SK-MEL-5 (cell line): Measurements from ENCODE around the gene ALG1L2. TPM values are rescaled to one million over a fixed set of nuclear protein-coding genes. Genes with fewer than 3 reads are reported as not detected.
A peak's percentile ranks its signal among the peaks of the same experiment; 100 is the strongest.
"Not testable (repeated sequence)": the region's sequence is repeated elsewhere in the genome, so short reads cannot be mapped to it uniquely, and the experiment has no call there.

ENCODE experiments used
- DNase-seq: peaks from one replicate; pipeline ENCODE4 v3.0.0-alpha.2; 2016; ENCODE audit warnings: low read depth, low spot score
- in situ Hi-C: cut with HindIII; loops from 2 replicates; pipeline ENCODE4 v1.10.0; 2016; ENCODE audit warnings: low sequenced_read_pairs, high pct_unique_total_duplicates, low pct_unique_long_range_greater_than_20kb
- total RNA-seq: library from RNA; depleted of rRNA; stranded (reverse); fragments of >200 nt; shearing (Covaris generic); gene quantifications from 2 replicates; pipeline ENCODE4 v1.2.3, GENCODE V29; 2014

Gene ALG1L2
- total RNA-seq, 1 experiment from 2014 or later = not detected

DNA sequence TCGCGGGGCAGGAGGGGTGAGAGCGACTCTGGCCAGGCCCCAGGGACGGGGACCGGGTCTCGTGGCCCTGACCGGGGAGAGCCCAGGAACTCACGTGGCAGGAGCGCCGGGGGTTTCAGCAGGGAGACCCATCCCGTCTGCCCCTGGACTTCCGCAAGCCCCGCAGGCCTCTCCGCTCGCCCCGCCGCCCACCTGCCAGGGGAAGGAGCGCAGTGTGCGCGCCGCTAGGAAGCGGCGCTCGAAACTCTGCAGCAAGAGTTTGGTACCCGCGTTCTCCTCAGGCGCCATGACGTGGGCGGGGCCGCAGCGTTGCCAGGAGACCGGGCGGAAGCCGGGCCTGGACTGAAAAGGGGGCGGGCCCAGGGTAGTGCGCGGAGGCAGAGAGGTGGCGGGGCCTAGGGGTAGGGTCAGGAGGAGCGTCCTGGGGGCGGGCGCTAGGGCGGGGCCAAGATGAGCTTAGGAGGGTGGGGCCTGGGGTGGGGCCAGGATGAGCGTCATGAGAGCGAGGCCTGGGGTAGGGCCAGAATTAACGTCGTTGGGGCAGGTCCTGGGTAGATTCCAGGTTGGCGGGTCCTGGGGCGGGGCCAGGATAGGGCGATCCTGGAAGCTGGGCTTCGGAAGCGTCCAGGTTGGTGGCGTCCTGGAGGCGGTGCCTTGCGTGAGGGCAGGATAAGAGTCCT is 29.7 kb downstream of the ALG1L2 start:
- in situ Hi-C loops = no loop called here

GRCh38 chr3:130111865-130112747 is 30.5 kb downstream of the ALG1L2 start:
- DNase-seq = peak; percentile 93
- in situ Hi-C loops = not testable (repeated sequence)

More for the DNA sequence above, 29.7 kb downstream of the ALG1L2 start:
- peak; percentile 96 for DNase-seq

DNA sequence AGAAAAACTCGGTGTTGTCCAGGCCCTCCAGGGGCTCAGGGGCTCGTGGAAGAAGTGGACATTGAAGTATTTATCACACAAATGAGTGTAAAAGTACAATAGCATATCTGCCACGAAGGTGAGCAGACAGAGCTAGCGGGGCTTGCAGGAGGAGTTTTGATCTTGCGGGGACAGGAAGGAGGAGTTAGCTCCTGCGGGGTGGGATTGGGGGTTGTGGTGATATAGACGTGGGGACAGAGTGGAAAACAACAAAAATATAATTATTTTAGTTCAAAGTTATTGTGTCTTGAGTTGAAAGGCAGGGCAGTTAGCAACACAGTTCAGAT is 31.1 kb downstream of the ALG1L2 start:
- DNase-seq, in situ Hi-C loops: not testable (repeated sequence)

GRCh38 chr3:130115400-130115799 is 33.8 kb downstream of the ALG1L2 start:
- in situ Hi-C loops, DNase-seq: not testable (repeated sequence)

GRCh38 chr3:130117933-130118332 is 36.3 kb downstream of the ALG1L2 start:
- DNase-seq = no peak
- in situ Hi-C loops = no loop called here

GRCh38 chr3:130119824-130120223 is 38.2 kb downstream of the ALG1L2 start:
- DNase-seq = not testable (repeated sequence)

GRCh38 chr3:130120291-130120690 is 38.7 kb downstream of the ALG1L2 start:
- DNase-seq, in situ Hi-C loops: not testable (repeated sequence)

More at GRCh38 chr3:130119824-130120223, 38.2 kb downstream of the ALG1L2 start:
- in situ Hi-C loops = not testable (repeated sequence)

DNA sequence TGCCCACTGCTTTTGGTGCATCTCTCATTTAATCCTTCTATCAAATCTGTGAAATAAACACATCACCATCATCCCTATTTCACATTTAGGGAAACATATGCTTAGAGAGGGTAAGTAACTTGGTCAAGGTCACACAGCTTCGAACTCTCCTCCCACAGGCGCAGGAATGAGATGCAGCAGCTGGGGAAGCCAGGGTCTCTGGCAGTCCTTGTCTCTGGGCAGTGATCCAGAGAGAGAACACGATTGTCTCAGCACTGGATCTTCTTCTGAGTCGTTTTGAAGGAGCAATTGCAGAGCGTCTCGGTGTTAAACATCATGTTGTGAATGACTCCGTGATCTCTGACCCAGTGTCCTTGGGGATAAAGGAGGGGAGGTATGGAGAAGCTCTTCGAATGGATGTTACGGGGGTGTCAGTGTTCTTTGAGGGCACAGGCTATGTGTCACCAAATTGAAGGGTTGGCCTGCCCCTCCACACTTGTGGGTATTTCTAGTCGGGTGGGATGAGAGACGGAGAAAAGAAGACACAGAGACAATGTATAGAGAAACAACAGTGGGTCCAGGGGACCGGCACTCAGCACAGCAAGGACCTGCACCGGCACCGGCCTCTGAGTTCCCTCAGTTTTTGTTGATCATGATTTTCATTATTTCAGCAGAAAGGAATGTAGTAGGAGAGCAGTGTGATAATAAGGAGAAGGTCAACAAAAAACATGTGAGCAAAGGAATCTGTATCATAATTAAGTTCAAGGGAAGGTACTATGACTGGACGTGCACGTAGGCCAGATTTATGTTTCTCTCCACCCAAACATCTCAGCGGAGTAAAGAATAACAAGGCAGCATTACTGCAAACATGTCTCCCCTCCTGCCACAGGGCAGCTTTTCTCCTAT is 41.5 kb downstream of the ALG1L2 start:
- DNase-seq, in situ Hi-C loops: not testable (repeated sequence)

- DNase-seq, in situ Hi-C loops: not testable (repeated sequence)
These were observed 43.8 kb downstream of the ALG1L2 start for GRCh38 chr3:130125406-130125805.

- DNase-seq = peak; percentile 47
- in situ Hi-C loops = not testable (repeated sequence)
These were observed 54.7 kb downstream of the ALG1L2 start for GRCh38 chr3:130136337-130136736.

DNA sequence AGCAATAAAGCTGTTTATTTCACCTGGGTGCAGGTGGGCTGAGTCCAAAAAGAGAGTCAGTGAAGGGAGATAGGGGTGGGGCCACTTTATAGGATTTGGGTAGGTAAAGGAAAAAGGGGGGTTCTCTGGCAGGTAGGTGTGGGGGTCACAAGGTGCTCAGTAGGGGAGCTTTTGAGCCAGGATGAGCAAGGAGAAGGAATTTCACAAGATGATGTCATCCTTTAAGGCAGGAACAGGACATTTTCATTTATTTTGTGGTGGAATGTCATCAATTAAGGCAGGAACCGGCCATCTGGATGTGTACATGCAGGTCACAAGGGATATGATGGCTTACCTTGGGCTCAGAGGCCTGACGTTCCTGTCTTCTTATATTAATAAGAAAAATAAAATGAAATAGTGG is 56.1 kb downstream of the ALG1L2 start:
- in situ Hi-C loops = not testable (repeated sequence)

DNA sequence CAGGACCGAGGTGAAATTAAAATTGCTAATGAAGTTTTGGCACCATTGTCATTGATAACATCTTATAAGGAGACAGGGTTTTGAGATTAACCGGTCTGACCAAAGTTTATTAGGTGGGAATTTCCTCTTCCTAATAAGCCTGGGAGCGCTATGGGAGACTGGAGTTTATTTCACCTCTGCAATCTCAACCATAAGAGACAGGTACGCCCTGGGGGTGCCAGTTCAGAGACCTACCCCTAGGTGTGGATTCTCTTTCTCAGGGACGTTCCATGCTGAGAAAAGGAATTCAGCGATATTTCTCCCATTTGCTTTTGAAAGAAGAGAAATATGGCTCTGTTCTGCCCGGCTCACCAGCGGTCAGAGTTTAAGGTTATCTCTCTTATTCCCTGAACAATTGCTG is 57.4 kb downstream of the ALG1L2 start:
- DNase-seq, in situ Hi-C loops: not testable (repeated sequence)

More for the DNA sequence above, 56.1 kb downstream of the ALG1L2 start:
- not testable (repeated sequence) for DNase-seq

DNA sequence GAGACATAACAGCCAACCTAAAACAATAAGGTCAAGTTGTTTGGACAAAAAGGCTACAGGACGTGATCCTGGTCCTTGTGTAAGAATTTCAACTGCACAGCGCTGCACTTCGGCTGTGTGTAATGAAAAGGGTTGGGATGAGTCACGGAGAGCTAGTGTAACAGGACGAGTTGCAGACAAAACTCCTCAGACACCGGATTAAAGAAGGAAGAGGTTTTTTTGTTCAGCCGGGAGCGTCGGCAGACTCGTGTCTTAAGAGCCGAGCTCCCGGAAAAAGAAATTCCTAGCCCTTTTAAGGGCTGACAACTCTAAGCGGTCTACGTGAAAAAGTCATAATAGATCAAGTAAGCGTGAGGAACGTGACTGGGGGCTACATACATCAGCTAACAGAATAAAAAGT is 59.1 kb downstream of the ALG1L2 start:
- in situ Hi-C loops, DNase-seq: not testable (repeated sequence)

GRCh38 chr3:130143648-130144327 is 62.2 kb downstream of the ALG1L2 start:
- in situ Hi-C loops, DNase-seq: not testable (repeated sequence)

DNA sequence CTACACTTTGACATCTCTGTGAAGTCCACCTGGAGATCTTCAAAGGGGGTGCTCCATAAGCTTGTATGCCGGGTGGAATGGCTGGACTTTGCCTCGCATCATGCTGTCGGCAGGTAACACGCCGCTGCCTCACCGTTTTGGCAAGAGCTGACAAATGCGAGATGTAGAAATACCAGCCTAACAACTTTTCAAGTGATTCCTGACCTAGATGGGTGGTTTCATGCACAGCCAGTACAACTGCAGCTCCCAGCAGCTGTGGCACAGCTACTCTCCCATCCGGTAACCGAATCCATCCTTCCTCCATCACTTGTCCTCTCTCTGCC is 62.7 kb downstream of the ALG1L2 start:
- DNase-seq, in situ Hi-C loops: not testable (repeated sequence)

DNA sequence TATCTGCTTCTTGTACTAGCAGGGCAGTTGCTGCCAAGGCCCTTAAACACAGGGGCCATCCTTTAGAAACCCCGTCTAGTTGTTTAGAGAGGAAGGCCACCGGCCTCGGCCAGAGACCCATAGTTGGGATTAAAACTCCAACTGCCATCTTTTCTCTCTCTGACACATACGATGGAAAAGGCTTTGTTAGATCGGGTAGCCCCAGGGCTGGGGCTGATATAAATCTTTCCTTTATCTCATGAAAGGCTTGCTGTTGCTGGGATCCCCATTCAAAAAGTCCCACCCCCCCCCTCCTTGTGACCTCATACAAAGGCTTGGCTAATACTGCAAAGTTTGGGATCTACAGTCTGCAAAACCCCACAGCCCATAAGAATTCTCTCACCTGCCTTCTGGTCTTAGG is 63.8 kb downstream of the ALG1L2 start:
- in situ Hi-C loops, DNase-seq: not testable (repeated sequence)

DNA sequence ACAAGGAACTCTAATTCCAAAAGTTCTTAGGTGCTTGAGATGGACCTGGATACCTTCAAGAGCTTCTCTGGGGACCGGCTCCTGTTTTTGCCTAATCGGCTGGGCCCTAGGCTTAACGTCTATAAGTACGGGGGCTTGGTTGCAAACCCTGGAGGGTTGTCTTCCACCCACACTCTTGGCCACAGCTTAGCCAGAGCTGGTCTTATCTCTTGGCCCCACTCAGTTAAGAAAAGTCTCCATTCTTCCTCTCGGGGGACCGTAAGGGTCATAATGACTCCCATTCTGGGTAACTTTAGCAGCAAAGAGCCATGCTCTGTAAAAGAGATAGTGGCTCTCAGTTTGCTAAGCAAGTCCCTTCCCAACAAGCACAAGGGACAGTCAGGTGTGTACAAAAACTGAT is 64.8 kb downstream of the ALG1L2 start:
- DNase-seq, in situ Hi-C loops: not testable (repeated sequence)
